Chondrocyte (in vitro differentiated cells): ENCODE results near the gene TLL1. TPM values are rescaled to one million over a fixed set of nuclear protein-coding genes. Genes with fewer than 3 reads are reported as not detected.

ENCODE experiments used
- DNase-seq: peaks from one replicate; pipeline ENCODE4 v3.0.0; 2021; ENCODE audit warnings: mixed read lengths, low spot score
- H3K27ac Mint-ChIP-seq: one replicate; pipeline ENCODE4 v1.8.0; 2021; ENCODE audit warnings: mild to moderate bottlenecking, moderate library complexity, mixed read lengths; ENCODE audit not compliant: unreplicated experiment
- H3K27me3 Mint-ChIP-seq: 2 replicates; pipeline ENCODE4 v1.8.0; 2021; ENCODE audit warnings: low read depth, mixed read lengths
- H3K36me3 Mint-ChIP-seq: 2 replicates; pipeline ENCODE4 v1.8.0; 2021; ENCODE audit warnings: low read depth, mixed read lengths
- H3K4me1 Mint-ChIP-seq: 2 replicates; pipeline ENCODE4 v1.8.0; 2021; ENCODE audit warnings: low read depth, mild to moderate bottlenecking, mixed read lengths
- H3K4me3 Mint-ChIP-seq: one replicate; pipeline ENCODE4 v1.8.0; 2021; ENCODE audit warnings: mild to moderate bottlenecking, moderate library complexity, mixed read lengths; ENCODE audit not compliant: unreplicated experiment
- H3K9me3 Mint-ChIP-seq: 2 replicates; pipeline ENCODE4 v1.8.0; 2021; ENCODE audit warnings: low read depth, mixed read lengths
- long read RNA-seq: library from polyadenylated mRNA; stranded (forward); transcript quantifications from one replicate; pipeline ENCODE4 v2.0.0, GENCODE V29; 2021
- total RNA-seq: library from RNA; stranded (reverse); gene quantifications from 3 replicates; pipeline ENCODE4 v1.2.1, GENCODE V29; 2021
- TF ChIP-seq, protein P1 (sequence below): fragments of 200-600 bp; sonication (generic); IDR thresholded peaks from 2 replicates; pipeline ENCODE4 v1.5.0; 2021; ENCODE audit warnings: antibody characterized with exemption, mild to moderate bottlenecking, moderate library complexity

Gene TLL1
- total RNA-seq = 2.1 to 16.7 TPM (median 3.4 TPM) in 3 replicates
- long read RNA-seq = 0 reads

DNA sequence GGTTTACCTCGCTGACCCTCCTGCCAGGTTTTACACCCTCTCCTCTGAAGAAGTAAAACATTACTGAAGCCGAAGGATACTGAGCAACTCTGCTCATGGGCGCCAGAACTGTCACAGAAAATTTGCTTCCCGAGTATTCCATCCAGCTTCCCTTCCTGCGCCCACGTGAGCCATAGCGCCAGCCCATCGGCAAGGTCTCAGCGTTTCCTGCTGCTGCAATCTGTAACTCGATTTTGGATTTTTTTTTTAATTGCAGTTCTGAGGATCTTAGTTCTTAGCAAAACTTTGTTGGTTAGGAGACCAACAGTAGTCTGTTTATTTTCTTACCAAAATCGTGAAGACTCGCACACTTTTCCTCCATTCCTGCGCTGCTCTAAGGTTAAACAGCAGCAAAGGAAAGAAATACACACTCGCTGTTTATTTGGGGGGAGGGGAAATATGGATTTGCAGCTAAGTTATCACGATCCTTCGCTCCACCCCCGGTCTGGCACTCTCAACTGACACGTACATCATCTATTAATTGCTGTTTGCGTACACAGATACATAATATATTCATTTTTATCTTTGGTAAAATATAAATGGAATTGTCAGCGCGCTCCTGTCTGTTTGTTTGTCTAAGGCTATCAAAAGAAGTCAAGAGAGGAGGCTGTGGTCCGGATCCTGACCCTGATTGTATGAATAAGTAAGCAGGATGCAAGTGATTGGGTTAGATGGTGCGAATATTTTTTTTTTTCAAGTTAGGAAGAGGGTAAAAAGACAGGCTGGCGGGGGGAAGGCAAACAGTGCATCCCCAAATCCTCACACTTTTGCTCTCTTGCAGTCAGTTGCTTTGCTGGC lies at the start of gene TLL1:
Gene TLL1, plus strand, starts transcription at position 777 of the 837 bp plus-strand sequence. CDS start 668 bp downstream, outside the sequence.
- Mint-ChIP-seq H3K4me1 (peaks cover 37% of the 10 kb centered on the region), H3K4me3 (peak within 1 kb of the TSS; percentile 69), H3K27ac (peak within 1 kb of the TSS; percentile 61), H3K27me3 (peaks cover 21% of the 10 kb centered on the region), H3K9me3 (no peaks in the 10 kb centered on the region), H3K36me3 (no peaks in the 10 kb centered on the region)
- TF ChIP-seq, protein P1, sequence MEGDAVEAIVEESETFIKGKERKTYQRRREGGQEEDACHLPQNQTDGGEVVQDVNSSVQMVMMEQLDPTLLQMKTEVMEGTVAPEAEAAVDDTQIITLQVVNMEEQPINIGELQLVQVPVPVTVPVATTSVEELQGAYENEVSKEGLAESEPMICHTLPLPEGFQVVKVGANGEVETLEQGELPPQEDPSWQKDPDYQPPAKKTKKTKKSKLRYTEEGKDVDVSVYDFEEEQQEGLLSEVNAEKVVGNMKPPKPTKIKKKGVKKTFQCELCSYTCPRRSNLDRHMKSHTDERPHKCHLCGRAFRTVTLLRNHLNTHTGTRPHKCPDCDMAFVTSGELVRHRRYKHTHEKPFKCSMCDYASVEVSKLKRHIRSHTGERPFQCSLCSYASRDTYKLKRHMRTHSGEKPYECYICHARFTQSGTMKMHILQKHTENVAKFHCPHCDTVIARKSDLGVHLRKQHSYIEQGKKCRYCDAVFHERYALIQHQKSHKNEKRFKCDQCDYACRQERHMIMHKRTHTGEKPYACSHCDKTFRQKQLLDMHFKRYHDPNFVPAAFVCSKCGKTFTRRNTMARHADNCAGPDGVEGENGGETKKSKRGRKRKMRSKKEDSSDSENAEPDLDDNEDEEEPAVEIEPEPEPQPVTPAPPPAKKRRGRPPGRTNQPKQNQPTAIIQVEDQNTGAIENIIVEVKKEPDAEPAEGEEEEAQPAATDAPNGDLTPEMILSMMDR = no peak
- peak; percentile 48 for DNase-seq

DNA sequence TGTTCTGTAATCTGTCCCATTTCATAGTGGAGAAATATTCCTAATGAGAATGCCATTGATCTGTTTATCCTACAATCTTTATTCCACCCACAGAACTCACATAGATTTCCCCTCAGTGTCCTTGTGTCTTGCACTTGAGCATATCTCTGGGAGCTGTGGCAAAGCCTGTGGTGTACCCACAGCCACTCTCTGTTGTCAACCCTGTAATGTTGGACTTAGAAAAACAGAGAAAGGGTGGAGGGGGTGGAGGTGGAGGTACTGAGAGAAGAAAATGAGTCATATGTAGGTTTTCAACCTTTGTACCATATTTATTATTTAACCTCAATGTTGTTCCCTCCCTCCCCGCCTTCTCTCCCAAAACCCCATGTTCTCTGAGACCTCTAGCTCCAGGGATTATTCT lies 46.9 kb upstream of the TLL1 start:
- H3K9me3 Mint-ChIP-seq = peaks cover 19% of the 10 kb centered on the region
- H3K4me1 Mint-ChIP-seq = peaks cover 6% of the 10 kb centered on the region
- H3K27ac Mint-ChIP-seq = no peak overlapping the region
- peaks cover 8% of the 10 kb centered on the region for H3K27me3 Mint-ChIP-seq
- no peak overlapping the region for H3K4me3 Mint-ChIP-seq
- H3K36me3 Mint-ChIP-seq = peaks cover 7% of the 10 kb centered on the region
- DNase-seq = no peak
- TF ChIP-seq, protein P1 = no peak

DNA sequence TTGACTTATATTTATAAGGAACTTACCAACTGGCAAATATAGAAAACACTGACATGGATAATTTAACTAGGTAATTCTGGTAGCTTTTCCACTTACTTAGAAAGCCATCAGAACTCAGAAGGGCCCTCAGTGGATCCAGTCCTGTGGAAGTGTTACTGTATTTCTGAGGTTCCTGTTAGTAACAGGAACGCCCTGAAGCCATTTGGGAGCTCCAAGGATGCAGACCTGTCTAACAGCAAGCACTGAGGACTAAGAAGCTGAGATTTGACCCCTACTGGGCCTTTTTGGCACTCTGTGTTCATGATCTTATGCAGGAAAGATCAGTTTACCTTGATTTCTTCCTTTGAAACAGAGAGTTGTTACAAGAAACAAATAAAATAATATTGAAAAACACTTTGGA lies 46.0 kb upstream of the TLL1 start:
- no peak for DNase-seq
- TF ChIP-seq, protein P1 = no peak
- Mint-ChIP-seq H3K27ac (no peak overlapping the region), H3K4me1 (peaks cover 6% of the 10 kb centered on the region), H3K36me3 (peaks cover 2% of the 10 kb centered on the region), H3K27me3 (peaks cover 2% of the 10 kb centered on the region), H3K9me3 (peaks cover 18% of the 10 kb centered on the region), H3K4me3 (no peak overlapping the region)

DNA sequence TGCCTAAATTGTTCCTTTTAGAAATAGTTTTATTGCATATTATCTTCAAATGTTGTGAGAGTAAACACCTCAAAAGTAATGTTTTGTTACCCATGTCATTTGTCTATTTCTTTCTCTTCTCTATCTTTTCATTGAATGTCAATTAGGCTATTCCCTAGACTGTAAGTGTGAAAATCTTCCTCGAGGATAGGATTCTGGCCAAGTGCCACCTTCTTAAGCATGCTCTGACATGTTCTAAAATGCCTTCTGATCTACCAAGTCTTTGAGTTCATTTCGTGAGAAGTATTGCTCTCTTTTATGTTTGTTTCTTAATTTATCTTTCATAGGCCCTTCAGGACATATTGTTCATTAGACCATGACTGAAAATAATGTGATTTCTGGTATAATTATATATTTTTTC lies 44.1 kb upstream of the TLL1 start:
- Mint-ChIP-seq H3K27me3 (no peaks in the 10 kb centered on the region), H3K4me3 (no peak overlapping the region), H3K4me1 (peaks cover 6% of the 10 kb centered on the region), H3K36me3 (peaks cover 2% of the 10 kb centered on the region), H3K27ac (no peak overlapping the region), H3K9me3 (peaks cover 10% of the 10 kb centered on the region)
- no peak for DNase-seq
- TF ChIP-seq, protein P1 = no peak

DNA sequence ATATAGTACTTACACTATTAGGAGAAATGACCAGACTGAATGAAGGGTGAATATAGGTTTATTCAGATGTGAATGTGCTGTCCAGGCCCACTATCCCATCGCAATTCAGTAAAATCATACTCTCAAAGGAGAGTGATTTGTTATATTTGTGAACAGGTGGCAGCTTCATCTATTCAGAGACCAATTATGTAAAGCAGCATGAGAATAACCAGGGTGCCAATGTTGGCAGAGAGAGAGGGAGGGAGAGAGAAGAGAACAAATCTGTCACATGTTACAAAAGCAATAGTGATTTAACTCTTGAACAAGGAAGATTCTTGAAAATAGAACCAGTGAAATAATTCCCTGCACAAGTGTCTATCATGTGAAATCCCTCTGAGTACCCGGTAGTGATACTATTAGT lies 38.9 kb upstream of the TLL1 start:
- DNase-seq = no peak
- H3K36me3 Mint-ChIP-seq = no peaks in the 10 kb centered on the region
- H3K9me3 Mint-ChIP-seq = peaks cover 3% of the 10 kb centered on the region
- H3K27me3 Mint-ChIP-seq = peaks cover 7% of the 10 kb centered on the region
- H3K4me3 Mint-ChIP-seq = no peak overlapping the region
- H3K27ac Mint-ChIP-seq = no peak overlapping the region
- peaks cover 3% of the 10 kb centered on the region for H3K4me1 Mint-ChIP-seq
- TF ChIP-seq, protein P1 = no peak
